Adrenal gland (tissue), 12 donors: ENCODE measurements around the gene CEACAM18. TPM values are rescaled to one million over a fixed set of nuclear protein-coding genes. Genes with fewer than 3 reads are reported as not detected.
"Not testable (repeated sequence)": the region's sequence is repeated elsewhere in the genome, so short reads cannot be mapped to it uniquely, and the experiment has no call there.

Experiments used
- DNase-seq, 7 donors: peaks; one replicate each; pipeline ENCODE4 v3.0.0-alpha.2; 2019 to 2020
- H3K27ac ChIP-seq, 5 donors: fragments of 200-600 bp; sonication (generic) in 4 of 5; 1 replicate in 3 of 5; 2 replicates in 2 of 5; pipeline versions ENCODE4 v1.5.1 to v1.8.0; 2016 to 2020; ENCODE audit warnings: mild to moderate bottlenecking in 1 of 5
- H3K27me3 ChIP-seq: fragments of 200-600 bp; 2 replicates; pipeline ENCODE4 v1.8.0; 2021
- H3K36me3 ChIP-seq, 2 donors: fragments of 200-600 bp; replicated peaks in 1 of 2; 1 replicate in 1 of 2; 2 replicates in 1 of 2; pipeline versions ENCODE4 v1.5.1 to v1.8.0; 2018 to 2022
- H3K4me1 ChIP-seq, 2 donors: fragments of 200-600 bp; replicated peaks in 1 of 2; 1 replicate in 1 of 2; 2 replicates in 1 of 2; pipeline versions ENCODE4 v1.5.1 to v1.8.0; 2018 to 2021
- H3K4me3 ChIP-seq, 4 donors: fragments of 200-600 bp; sonication (generic) in 3 of 4; one replicate each; pipeline ENCODE4 v1.5.1; 2016 to 2018
- H3K9me3 ChIP-seq, 3 donors: fragments of 200-600 bp; sonication (generic) in 1 of 3; replicated peaks in 1 of 3; 1 replicate in 2 of 3; 2 replicates in 1 of 3; pipeline versions ENCODE4 v1.5.1 to v1.8.0; 2016 to 2021
- CTCF ChIP-seq, 6 experiments: fragments of 450-650 bp in 4 of 6; fragments of 200-600 bp in 2 of 6; sonication (generic) in 1 of 6; IDR thresholded peaks; 1 replicate in 5 of 6; 2 replicates in 1 of 6; pipeline versions ENCODE4 v1.5.1 to v1.8.0; 2016 to 2021; ENCODE audit warnings: antibody characterized with exemption in 6 of 6, mild to moderate bottlenecking in 2 of 6, moderate library complexity in 1 of 6
- POLR2A ChIP-seq, 2 donors: fragments of 450-650 bp; IDR thresholded peaks; one replicate each; pipeline ENCODE4 v1.6.1; 2017; ENCODE audit warnings: antibody characterized with exemption in 2 of 2, mild to moderate bottlenecking in 2 of 2, moderate library complexity in 1 of 2
- WGBS, 4 donors: extraction: QIAGEN DNeasy Blood & Tissue Kit in 2 of 4; methylation state at CpG; one replicate each; pipeline versions ENCODE4 v1.1.5 to v1.1.7; 2013 to 2017; 5-methylcytosine and 5-hydroxymethylcytosine counted together
- intact Hi-C, 2 donors: fragments of 100-400 bp; cut with DNase I; formaldehyde crosslinking; loops; one replicate each; pipeline versions ENCODE4 v1.14.1 to v1.15.0; 2022 to 2023
- polyA plus RNA-seq, 3 donors: library from polyadenylated mRNA; stranded (reverse); fragments of 200-250 nt in 2 of 3; fragments of 350-450 nt in 1 of 3; fragmentation: Illumina TruSeq in 1 of 3; extraction: RNeasy Lipid Tissue Mini Kit (QIAGEN cat#74804) in 1 of 3; gene quantifications; one replicate each; pipeline ENCODE4 v1.2.3, GENCODE V29; 2013 to 2014
- total RNA-seq, 9 donors: library from RNA; depleted of rRNA in 4 of 9; stranded (reverse); fragments of >200 nt in 4 of 9; fragments of 120-200 nt in 1 of 9; fragmentation: NEBNext Ultra II Directional in 1 of 9; extraction: Animal tissue kit (Norgen Biotek cat#: 25700) in 1 of 9; gene quantifications; one replicate each; pipeline versions ENCODE4 v1.1.0 to v1.2.4, GENCODE V29; 2013 to 2023
- donor health status: healthy with polysubstance abuse.
- donor health status: Bipolar disorder and iron deficiency.
- donor health status: DM: yes; HTN: yes; CAD: no.
- donor health status: DM: no; HTN: no; CAD: no.
- donor health status: DM: no; HTN: no; CAD: no.
- donor health status: DM: yes; HTN: yes; CAD: no.

The CEACAM18 gene
- total and polyA plus RNA-seq, 12 donors = not detected

GRCh38 chr19:51462681-51463080 lies 15.7 kb upstream of the CEACAM18 start:
- Histone ChIP-seq H3K36me3 (no peaks in the 10 kb centered on the region), H3K4me1 (no peaks in the 10 kb centered on the region), H3K9me3 (no peaks in the 10 kb centered on the region), H3K27ac (peak overlapping the region in 1 of 5 donors; percentile 10), H3K4me3 (no peak overlapping the region), H3K27me3 (peaks cover 5% of the 10 kb centered on the region)
- TF ChIP-seq POLR2A (IDR thresholded peaks at IDR 0.05) = no peak
- TF ChIP-seq CTCF (IDR thresholded peaks at IDR 0.05) = no peak
- no peak for DNase-seq
- WGBS, 4 donors = 70 to 82% (median 77%) methylated on average over 4 to 10 of the region's 10 CpGs
- intact Hi-C loops = loop anchor here in 1 of 2 donors (10.0 kb wide), 1 partner anchor 192 kb away; no protein-coding TSS in a partner anchor

- 22 to 39% (median 26%) methylated on average over 13 to 15 of the region's 33 CpGs for WGBS, 4 donors
- not testable (repeated sequence) for H3K4me3 ChIP-seq
These were observed 14.3 kb upstream of the CEACAM18 start for GRCh38 chr19:51463976-51464581.

GRCh38 chr19:51466723-51467122 lies 11.6 kb upstream of the CEACAM18 start:
- peaks cover 3% of the 10 kb centered on the region for H3K27me3 ChIP-seq
- no peak for DNase-seq
- no peaks in the 10 kb centered on the region for H3K36me3 ChIP-seq
- H3K27ac ChIP-seq = no peak overlapping the region
- no peaks in the 10 kb centered on the region for H3K4me1 ChIP-seq
- H3K4me3 ChIP-seq = no peak overlapping the region
- no peaks in the 10 kb centered on the region for H3K9me3 ChIP-seq
- intact Hi-C loops = loop anchor here in 1 of 2 donors (10.0 kb wide), 1 partner anchor 188 kb away; no protein-coding TSS in a partner anchor
- 37 to 50% (median 44%) methylated on average over 3 of the region's 3 CpGs for WGBS, 4 donors
- TF ChIP-seq CTCF (IDR thresholded peaks at IDR 0.05) = no peak
- no peak for TF ChIP-seq POLR2A (IDR thresholded peaks at IDR 0.05)

More at GRCh38 chr19:51463976-51464581, 14.3 kb upstream of the CEACAM18 start:
- H3K27ac ChIP-seq, H3K36me3 ChIP-seq, H3K9me3 ChIP-seq, H3K4me1 ChIP-seq, H3K27me3 ChIP-seq: not testable (repeated sequence)
- intact Hi-C loops = loop anchor here in 1 of 2 donors (10.0 kb wide), 1 partner anchor 191 kb away; no protein-coding TSS in a partner anchor
- DNase-seq = peak in 1 of 7 donors; percentile 2

GRCh38 chr19:51467864-51468544 lies 10.3 kb upstream of the CEACAM18 start:
- intact Hi-C loops = loop anchor here in 1 of 2 donors (10.0 kb wide), 1 partner anchor 187 kb away; no protein-coding TSS in a partner anchor
- Histone ChIP-seq H3K36me3 (no peaks in the 10 kb centered on the region), H3K9me3 (no peaks in the 10 kb centered on the region), H3K27ac (peak overlapping the region in 1 of 5 donors; percentile 10), H3K27me3 (no peaks in the 10 kb centered on the region), H3K4me3 (no peak overlapping the region), H3K4me1 (no peaks in the 10 kb centered on the region)
- 61 to 70% (median 65%) methylated on average over 4 of the region's 4 CpGs for WGBS, 4 donors
- no peak for TF ChIP-seq CTCF (IDR thresholded peaks at IDR 0.05)
- TF ChIP-seq POLR2A (IDR thresholded peaks at IDR 0.05) = no peak
- DNase-seq = peak in 1 of 7 donors; percentile 20
